CD4-positive, alpha-beta T cell treated with Interleukin-17A for 1 hour (primary cell): Measurements from ENCODE around the gene NR3C1.
A peak's percentile ranks its signal among the peaks of the same experiment; 100 is the strongest.
"Not testable (repeated sequence)": the region's sequence is repeated elsewhere in the genome, so short reads cannot be mapped to it uniquely, and the experiment has no call there.

Source experiments
- DNase-seq: peaks from one replicate; pipeline ENCODE4 v3.0.0-alpha.2; 2020

The NR3C1 gene

DNA sequence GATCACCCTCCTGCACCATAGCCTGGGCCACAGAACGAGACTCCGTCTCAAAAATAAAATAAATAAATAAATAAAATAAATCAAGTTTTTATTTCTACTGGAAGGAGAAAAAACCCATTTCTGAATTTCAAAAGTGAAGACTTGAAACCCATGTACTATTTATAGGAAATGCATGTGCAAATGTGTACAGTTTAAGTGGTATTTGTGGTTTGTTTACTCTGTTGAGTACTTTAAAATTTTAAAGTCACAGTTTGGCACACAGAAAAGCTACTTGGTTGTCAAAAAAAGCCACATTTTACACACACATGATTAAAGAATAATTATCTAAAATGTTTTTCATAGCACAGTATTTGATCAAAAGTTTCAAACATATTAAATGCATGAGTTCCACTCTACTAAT, 43.6 kb downstream of the NR3C1 start:
- DNase-seq: peak; percentile 31

DNA sequence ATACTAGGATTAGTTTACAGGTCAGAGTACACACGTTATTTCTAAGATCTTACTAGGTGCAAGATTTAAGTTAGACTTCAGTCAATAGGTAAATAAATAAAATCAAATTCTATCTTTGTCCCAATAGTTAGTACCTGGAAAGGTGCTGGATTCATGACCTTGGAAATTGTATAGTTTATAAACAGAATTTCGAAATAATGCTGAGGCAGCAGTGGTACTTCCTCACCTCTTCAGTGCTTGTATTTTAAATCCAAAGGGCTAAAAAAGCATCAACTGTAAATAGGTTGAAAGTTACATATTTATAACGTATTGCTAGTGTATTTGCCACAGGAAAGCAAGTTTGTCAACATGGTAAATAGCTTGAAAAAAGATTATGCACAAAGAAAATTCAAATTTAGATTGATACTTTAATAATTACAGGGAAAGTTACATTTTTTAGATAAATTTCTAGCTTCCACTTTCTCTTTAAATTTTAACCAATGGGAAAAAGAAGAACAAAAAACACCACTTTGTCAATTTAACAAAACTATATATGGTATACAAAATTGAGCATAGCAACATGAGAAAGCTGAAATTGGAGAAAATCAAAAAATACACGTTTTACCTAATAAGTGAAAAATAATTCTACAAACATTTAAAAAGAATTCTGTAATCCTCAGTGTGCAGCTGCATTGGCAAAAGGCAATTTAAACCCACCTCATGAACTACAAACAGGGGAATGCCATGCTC, 46.5 kb downstream of the NR3C1 start:
- no peak for DNase-seq

DNA sequence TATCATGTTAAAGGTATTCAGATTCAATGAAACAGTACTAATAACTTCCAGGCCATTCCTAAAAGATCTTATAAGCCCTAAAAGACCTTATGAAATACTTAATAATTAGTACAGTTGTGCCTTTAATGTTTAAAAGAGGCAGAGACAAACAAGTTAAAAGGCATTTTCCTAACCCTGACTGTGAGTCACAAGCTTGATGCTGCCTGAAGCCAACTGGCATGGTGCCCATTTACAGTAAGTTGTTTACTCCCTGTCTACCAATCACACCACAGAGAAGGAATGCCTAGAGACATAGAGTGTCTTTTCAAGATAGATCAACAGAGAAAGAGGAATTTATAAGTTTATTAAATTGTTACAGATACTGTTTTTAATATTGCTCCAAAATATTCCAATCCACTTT, 47.8 kb downstream of the NR3C1 start:
- peak; percentile 82 for DNase-seq

DNA sequence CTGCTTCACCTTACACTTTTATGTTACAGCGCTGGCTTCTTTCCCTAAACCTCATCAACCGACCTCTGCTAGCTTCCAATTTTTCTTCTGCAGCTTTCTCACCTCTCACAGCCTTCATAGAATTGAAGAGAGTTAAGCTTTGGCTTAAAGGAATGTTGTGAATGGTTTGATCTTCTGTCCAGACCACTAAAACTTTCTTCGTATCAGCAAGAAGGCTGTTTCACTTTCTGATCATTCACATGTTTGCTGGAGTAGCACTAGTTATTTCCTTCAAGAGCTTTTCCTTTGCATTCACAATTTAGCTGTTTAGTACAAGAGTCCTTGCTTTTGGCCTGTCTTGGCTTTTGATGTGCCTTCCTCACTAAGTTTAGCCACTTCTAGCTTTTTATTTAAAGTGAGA, 49.5 kb downstream of the NR3C1 start:
- peak; percentile 36 for DNase-seq

DNA sequence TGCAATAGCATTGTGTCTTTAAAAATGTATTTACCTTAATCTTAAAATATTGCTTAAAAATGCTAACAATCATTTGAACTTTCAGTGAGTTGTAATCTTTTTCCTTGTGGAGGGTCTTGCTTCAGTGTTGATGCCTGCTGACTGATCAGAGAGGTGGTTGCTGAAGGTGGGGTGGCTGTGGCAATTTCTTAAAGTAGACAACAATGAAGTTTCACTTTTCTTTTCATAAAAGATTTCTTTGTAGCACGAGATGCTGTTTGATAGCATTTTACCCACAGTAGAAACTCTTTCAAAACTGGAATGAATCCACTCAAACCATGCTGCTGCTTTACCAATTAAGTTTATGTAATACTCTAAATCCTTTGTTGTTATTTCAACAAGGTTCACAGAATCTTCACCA, 50.8 kb downstream of the NR3C1 start:
- DNase-seq: peak; percentile 56

DNA sequence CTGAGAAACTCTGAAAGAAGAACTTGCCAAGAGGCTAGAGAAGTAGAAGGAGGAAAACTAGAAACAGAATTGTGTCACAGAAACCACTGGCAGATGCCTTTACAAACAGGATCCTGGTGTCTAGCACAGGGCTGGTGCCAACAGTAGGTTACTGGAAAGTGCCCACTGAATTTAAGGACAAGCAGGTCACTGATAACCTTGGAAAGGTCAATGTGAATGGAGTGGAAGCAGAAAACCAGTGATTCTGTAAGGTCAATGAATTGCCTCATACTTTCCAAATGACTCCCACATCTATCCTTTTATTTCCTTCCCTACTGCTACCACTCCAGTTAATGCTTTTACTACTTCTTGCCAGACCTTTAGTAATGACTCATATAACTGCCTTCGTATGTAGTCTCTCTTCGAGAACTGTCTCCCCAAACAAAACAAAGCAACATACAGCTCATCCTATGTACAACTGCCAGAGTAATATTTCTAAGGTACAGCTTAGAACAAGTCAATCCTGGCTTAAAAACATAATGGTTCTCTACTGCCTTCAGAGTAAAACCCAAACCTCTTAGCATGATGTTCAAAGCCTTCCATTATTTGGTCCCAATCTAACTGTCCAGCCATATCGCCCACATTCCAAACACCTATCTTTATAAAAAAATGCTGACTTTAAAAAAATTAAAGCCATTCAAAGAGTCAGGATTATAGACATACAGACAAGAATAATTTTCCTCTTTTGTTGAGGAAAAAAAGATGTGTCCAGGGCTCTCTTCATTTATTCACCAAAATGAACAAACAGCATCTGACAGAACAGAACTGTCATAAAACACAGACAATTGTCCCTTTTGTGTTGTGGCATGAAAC, 52.5 kb downstream of the NR3C1 start:
- no peak for DNase-seq

DNA sequence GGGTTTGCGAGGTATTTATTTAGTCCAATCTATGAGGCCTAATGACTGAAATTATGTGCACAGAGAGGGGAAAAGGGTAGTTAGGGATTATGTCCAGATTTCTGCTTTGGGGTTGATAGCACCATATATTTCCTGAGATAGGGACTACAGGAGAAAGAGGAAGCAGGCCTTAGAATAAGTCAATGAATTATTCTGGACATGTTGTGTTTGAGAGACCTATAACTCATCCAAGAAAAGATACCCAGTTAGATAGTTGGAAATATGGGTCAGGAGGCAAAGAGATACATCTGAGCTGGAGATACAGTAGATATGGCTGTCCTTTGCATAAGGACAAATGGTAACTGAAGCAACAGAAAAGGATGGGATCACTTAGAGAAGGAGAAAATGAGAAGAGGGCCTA, 53.1 kb downstream of the NR3C1 start:
- no peak for DNase-seq

DNA sequence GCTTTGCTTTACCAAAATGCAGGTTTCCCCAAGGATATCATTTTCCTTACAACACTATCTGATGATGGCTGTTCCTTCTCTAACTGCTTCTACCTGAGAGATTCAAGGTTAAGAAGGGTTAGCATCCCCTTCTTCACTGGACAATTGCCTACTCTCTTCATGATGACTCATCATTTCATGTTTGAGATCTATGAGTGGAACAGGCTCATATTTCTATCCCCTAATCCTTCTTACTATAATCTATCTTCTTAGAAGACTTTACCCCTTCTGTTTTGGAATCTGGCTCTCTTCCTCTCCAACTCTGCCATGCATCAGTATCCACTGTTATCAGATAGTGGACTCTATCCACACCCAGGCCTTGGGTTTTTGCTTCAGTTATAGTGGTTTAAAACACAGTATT, 54.3 kb downstream of the NR3C1 start:
- DNase-seq: no peak

DNA sequence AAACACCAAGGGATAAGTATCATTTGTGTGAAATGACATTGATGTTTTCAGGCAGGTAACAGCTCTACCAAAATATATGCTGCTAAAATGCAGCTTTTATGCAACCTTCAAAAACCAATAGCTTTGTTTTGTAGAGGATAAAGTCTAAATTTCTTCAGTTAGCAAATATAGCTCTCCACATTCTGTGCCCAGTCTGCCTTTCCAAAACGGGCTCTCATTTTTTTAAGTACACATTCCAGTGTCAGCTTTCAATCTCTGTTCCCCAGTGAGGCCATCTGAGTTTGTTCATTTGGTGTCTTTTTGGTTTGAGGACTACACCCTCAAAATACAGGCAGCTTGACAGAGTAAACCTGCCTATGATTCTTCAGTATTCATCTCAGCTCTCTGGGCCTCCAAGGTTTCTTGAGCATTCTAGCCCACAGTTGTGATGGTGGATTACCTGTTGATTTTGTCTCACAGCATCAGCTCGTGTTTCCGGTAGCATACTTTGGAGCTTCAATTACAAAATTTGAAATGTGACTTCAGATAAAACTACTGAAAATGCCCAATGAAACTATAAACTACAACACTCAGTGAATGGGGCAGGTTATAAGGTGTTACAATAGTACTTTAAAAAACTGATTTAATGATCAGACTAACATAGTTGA, 55.7 kb downstream of the NR3C1 start:
- no peak for DNase-seq

DNA sequence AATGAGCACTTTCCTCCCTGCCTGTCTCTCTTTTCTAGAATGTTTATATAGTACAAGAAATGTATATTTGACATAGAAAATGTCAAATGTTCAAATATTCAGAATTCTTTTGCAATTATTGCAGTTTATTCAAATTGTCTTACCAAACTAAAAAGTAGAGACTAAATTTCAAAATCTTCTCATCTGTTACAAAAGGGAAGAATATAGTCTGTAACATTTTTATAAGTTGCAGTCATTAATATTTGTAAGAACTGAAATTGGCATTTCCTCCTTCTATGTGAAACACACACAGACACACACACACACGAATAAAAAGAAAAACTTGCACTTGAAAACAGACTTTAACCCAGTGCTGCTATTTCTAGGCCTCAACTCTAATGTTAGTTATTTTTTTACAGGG, 56.4 kb downstream of the NR3C1 start:
- DNase-seq: no peak

DNA sequence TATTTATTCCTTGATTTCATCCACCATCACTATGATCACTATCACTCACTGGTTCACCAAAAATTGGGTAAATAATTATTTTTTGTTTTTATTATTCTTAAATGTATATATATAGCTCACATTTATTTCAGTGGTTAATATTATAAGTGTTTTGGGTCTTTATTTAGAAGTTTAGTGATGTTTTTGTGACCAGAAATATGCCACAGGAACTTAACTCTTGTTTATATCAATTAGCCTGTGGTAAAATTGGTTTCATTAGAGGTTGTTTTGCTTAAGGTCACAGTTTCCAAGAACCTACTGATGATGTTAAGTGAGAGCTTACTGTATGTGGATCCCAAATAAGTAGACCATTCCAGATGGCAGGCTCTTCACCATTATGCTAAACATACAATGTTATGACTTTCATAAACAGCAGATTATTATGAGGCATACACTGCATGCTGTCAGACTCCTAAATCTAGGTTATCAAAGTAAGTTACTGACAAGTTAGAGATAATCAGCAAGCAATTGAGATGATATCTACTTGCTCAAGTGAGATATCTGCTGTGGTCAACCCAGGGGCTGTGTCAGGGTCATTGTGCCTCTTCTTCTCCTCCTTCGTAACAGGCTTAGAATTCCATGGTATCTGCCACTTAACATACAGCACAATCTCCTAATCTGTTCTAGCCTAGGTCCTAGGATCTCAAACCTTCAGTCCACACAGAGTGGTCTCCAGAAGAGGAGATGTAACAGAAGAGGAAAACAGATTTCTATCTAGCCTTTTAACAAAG, 57.6 kb downstream of the NR3C1 start:
- DNase-seq: no peak

DNA sequence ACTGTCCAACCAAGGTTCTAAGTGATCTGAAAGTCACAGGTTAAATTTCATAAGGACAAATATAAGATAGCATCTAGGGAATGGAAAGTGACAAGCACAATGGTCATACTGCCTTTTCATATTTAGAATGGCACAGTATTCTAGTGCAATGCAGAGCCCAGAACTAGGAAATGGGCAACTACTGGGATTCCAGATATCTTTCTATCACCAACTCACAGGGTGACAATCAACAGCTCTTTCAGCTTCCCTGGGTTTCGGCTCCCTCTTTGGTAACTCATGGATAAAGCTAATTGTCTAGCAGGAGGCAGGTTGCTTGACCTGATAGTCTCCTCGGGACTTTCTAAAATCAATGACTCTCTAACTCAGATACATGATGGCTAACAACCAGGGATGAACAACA, 60.4 kb downstream of the NR3C1 start:
- DNase-seq: no peak

DNA sequence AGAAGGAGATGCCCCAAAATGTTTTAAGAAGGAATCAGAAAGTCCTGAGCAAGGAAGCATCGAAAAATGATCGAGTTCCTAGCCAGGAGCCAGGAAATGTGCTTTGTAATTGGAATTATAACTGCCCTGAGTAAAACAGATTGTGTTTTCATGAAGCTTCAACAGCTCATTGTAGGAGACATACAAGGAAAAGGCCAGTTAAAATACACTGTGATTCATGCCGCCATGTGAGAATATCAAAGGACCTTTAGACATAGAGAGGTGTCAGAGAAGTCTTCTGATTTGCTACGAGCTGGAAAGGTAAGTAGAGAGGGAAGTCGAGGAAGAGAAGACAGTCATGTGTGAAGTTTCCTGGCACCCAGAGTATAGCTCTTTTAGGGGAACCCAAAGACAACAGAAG, 60.9 kb downstream of the NR3C1 start:
- no peak for DNase-seq

DNA sequence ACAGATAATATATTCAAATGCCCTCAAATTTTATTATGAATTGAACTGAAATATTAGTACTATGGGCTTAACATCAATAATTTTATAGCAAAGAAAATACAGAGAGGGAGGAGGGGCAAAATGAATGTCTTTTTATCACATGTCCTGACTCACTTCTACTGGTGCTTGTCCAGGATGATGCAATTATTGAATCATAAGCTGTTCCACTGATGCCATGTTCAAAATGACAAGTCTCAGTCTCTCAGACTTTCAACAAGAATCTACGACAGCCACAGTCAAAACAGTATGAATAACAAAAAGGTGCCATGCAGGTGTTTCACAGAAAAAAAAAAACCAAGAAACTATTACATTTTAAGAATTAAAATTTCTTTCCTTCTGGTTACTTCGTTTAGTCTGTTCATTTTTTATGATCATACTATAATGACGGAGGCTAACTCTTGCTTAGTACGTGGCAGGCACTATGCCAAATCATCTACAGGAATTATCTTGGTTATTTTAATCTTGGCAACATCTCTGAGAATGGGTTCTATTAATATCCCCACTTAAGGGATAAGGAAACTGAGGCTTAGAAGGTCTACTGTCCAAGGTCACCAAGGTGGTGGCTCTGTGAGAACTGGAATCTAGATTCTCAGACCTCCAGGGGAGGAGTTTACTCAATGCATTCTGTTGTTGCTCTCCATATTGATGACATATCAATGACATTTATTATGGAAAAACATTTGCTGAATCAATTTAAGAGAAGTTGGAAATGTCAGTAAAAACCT, 61.5 kb downstream of the NR3C1 start:
- no peak for DNase-seq

DNA sequence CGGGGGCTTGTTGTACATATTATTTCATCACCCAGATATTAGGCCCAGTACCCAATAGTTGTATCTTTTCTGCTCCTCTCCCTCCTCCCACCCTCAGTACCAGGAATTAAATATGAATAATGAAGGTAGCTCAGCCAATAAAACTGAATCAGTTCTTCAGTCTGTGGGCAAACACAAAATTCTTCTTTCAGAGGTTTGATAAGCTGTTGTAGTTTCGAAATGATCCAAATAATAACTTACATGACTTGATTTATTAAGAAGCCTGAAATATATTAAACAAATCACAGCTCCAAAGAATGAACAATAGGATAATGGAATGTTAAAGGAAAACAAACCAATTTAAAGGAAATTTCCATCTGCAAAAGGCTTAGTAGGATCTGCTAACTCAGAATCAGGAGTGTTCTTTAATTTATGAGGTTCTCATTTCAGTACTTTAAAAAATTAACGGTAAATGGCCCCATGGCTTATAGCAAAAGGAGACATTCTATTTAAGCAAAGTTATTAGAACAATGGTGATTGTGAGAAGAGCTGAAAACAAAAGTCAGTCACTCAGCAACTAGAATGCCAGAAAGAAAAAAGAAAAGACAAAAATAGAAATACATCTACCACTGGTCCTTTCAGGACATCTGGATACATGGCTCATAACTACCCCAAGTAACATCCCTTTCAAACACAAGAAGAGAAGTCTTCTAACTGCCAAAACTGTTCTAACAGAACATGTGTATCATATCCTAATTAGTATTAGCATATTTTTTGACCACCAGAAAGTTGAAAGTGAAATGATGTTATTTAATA, 62.4 kb downstream of the NR3C1 start:
- no peak for DNase-seq

DNA sequence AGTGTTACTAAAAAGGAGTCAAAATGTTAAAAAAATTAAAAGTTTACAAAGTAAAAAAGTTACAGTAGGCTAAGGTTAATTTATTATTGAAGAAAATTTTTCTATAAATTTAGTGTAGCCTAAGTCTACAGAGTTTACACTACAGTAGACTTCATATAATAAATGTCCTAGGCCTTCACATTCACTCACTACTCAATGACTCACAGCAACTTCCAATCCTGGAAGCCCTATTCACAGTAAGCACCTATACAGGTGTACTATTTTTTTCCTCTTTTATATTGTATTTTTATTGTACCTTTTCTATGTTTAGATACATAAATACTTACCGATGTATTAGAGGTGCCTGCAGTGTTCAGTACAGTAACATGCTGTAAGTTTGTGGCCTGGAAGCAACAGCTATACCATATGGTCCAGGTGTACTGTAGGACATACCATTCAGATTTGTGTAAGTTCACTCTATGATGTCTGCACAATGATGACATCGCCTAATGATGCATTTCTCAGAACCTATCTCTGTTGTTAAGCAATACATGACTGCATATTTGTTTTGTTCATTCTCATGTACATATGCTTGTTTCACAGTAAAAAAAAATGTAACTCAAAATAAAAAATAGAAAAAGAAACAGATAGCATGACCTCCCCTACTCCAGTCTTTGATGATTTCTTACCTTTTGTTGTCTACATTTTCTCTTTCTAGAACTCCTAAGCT, 64.7 kb downstream of the NR3C1 start:
- DNase-seq: no peak

DNA sequence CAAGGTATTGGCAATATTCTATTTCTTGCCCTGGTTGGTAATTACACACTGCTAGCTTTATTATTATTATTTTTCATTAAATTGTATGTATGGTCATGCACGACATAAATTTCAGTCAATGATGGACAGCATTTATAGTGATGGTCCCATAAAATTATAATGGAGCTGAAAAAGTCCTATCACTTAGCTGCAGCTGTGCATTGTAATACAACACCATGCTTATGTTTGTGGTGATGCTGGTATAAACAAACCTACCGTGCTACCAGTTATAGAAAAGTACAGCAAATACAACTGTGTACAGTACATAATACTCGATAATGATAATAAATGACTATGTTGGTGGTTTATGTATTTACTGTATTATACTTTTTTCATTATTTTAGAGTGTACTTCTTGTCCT, 65.5 kb downstream of the NR3C1 start:
- no peak for DNase-seq

DNA sequence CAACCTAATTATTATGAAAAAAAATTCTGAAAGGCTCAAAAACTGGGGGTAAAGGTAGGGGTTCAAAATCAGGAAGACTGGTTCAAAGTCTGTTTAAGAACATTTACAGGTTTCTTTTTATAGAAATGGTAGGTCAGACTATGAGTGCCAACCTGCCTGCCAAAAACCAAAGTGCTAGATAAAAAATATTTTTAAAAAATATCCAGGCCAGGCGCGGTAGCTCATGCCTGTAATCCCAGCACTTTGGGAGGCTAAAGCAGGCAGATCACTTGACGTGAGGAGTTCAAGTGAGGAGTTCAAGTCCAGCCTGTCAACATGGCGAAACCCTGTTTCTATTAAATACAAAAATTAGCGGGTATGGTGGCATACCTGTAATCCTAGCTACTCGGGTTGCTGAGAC, 67.0 kb downstream of the NR3C1 start:
- DNase-seq: no peak

DNA sequence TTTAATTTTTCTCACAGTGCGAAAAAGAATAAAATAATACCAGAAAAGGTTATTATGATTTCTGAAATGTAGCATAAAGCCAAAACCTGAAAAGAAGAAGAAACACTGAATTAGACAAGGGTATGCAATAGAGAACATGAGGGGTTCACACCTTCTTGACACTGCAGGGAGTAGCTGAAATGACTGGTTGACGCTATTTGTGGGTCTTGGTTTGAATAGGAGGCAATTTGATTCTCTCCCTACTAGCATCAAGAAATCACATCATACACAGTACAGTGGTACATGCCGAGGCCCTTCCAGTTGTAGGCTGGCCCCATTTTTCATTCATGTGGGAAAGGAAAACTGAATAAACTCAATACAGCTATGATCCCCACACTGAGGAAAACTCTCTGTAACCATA, 68.6 kb downstream of the NR3C1 start:
- DNase-seq: no peak

DNA sequence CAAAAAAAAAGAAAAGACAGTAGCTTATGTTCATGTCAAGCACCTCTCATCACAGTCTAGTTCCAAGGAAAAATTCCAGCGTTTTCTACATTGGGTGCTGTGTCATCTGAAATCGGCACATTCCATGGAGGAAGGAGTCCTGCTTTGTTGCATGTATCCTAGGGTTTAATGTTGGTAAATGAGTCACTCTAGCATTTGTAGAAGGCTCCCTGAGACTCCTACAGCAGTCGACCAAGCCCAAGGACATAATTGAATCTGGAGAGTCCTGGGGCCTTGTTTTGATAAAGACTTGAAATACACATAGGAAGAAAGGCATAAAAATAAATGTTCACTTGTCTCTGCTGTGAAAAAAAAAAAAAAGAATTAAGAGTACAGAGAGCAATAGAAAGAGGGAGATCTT, 69.1 kb downstream of the NR3C1 start:
- not testable (repeated sequence) for DNase-seq

DNA sequence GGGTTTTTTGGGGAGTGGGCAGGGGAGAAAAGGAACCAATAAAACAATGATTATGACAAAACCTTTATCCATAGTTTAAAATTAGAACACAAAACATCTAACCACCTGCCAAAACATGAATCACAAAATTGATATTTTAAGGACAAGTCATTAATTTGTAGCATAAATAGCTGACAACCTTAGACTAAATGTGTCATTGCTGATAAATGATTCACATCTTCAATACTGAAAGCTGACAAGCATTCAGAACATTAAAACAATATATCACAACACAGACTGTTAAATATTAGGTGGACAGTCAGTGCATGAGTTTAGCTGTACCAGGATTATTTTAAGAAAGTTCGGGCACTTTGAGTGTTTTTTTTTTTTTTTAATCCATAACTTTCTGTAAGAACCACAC, 71.5 kb downstream of the NR3C1 start:
- DNase-seq: no peak
